Activated B cell treated with CpG ODN at 0.5 μM for 24 hours (primary cell): ENCODE data around the gene CPAMD8. TPM values are rescaled to one million over a fixed set of nuclear protein-coding genes. Genes with fewer than 3 reads are reported as not detected.

ENCODE experiments used
- ATAC-seq: fragments of 200-7000 bp; cut with Tn5 transposase; one replicate; pipeline ENCODE4 v1.10.0; 2021; ENCODE audit warnings: low read depth, mild to moderate bottlenecking, moderate library complexity
- CTCF ChIA-PET: fragments of 350-600 bp; sonication (Branson Sonifier 250); formaldehyde crosslinking; loops from one replicate; lab custom pipeline; 2021; ENCODE audit warnings: antibody characterized with exemption; lab: Charles Lee
- POLR2A ChIA-PET: fragments of 350-600 bp; sonication (Branson Sonifier 250); formaldehyde crosslinking; loops from one replicate; lab custom pipeline; 2021; ENCODE audit warnings: antibody characterized with exemption; lab: Charles Lee
- DNase-seq: peaks from one replicate; pipeline ENCODE4 v3.0.0; 2022
- H3K27ac Mint-ChIP-seq: one replicate; pipeline ENCODE4 v1.8.0; 2020; ENCODE audit warnings: mixed read lengths
- H3K27me3 Mint-ChIP-seq: one replicate; pipeline ENCODE4 v1.8.0; 2021; ENCODE audit warnings: mixed read lengths
- H3K36me3 Mint-ChIP-seq: one replicate; pipeline ENCODE4 v1.8.0; 2021; ENCODE audit warnings: low read depth, mixed read lengths
- H3K4me1 Mint-ChIP-seq: one replicate; pipeline ENCODE4 v1.8.0; 2021; ENCODE audit warnings: mixed read lengths
- H3K4me3 Mint-ChIP-seq: one replicate; pipeline ENCODE4 v1.8.0; 2020; ENCODE audit warnings: mild to moderate bottlenecking, mixed read lengths
- H3K9me3 Mint-ChIP-seq: one replicate; pipeline ENCODE4 v1.8.0; 2020; ENCODE audit warnings: mixed read lengths
- intact Hi-C: fragments of 100-400 bp; cut with micrococcal nuclease; formaldehyde crosslinking; loops from one replicate; pipeline ENCODE4 v1.15.1; 2024
- total RNA-seq: library from RNA; stranded (reverse); gene quantifications from 2 replicates; pipeline ENCODE4 v1.2.3, GENCODE V29; 2022
- TF ChIP-seq, protein P1 (sequence below): fragments of 200-600 bp; IDR thresholded peaks from one replicate; pipeline ENCODE4 v1.8.0; 2022; ENCODE audit warnings: antibody characterized with exemption, mild to moderate bottlenecking

Gene CPAMD8
- total RNA-seq, 1 donor from 2014 or later = 1.8 TPM

- no peak overlapping the region for H3K4me3 Mint-ChIP-seq
- no peaks in the 10 kb centered on the region for H3K27me3 Mint-ChIP-seq
- intact Hi-C loops = no loop called here
- ChIA-PET CTCF (no interaction called here), POLR2A (no interaction called here)
- H3K27ac Mint-ChIP-seq = no peak overlapping the region
- H3K4me1 Mint-ChIP-seq = peaks cover 12% of the 10 kb centered on the region
- peaks cover 7% of the 10 kb centered on the region for H3K9me3 Mint-ChIP-seq
- no peak for ATAC-seq
- DNase-seq = no peak
- TF ChIP-seq, protein P1, sequence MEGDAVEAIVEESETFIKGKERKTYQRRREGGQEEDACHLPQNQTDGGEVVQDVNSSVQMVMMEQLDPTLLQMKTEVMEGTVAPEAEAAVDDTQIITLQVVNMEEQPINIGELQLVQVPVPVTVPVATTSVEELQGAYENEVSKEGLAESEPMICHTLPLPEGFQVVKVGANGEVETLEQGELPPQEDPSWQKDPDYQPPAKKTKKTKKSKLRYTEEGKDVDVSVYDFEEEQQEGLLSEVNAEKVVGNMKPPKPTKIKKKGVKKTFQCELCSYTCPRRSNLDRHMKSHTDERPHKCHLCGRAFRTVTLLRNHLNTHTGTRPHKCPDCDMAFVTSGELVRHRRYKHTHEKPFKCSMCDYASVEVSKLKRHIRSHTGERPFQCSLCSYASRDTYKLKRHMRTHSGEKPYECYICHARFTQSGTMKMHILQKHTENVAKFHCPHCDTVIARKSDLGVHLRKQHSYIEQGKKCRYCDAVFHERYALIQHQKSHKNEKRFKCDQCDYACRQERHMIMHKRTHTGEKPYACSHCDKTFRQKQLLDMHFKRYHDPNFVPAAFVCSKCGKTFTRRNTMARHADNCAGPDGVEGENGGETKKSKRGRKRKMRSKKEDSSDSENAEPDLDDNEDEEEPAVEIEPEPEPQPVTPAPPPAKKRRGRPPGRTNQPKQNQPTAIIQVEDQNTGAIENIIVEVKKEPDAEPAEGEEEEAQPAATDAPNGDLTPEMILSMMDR = no peak
- H3K36me3 Mint-ChIP-seq = peaks cover 78% of the 10 kb centered on the region
Measured at GRCh38 chr19:16872728-16873127, 153.9 kb downstream of the CPAMD8 start.

GRCh38 chr19:16871871-16872270 lies 154.7 kb downstream of the CPAMD8 start:
- DNase-seq = no peak
- ATAC-seq = no peak
- ChIA-PET POLR2A (no interaction called here), CTCF (no interaction called here)
- intact Hi-C loops = no loop called here
- peaks cover 7% of the 10 kb centered on the region for H3K9me3 Mint-ChIP-seq
- peaks cover 77% of the 10 kb centered on the region for H3K36me3 Mint-ChIP-seq
- TF ChIP-seq, protein P1 = no peak
- H3K27me3 Mint-ChIP-seq = no peaks in the 10 kb centered on the region
- peaks cover 12% of the 10 kb centered on the region for H3K4me1 Mint-ChIP-seq
- H3K27ac Mint-ChIP-seq = no peak overlapping the region
- H3K4me3 Mint-ChIP-seq = no peak overlapping the region

DNA sequence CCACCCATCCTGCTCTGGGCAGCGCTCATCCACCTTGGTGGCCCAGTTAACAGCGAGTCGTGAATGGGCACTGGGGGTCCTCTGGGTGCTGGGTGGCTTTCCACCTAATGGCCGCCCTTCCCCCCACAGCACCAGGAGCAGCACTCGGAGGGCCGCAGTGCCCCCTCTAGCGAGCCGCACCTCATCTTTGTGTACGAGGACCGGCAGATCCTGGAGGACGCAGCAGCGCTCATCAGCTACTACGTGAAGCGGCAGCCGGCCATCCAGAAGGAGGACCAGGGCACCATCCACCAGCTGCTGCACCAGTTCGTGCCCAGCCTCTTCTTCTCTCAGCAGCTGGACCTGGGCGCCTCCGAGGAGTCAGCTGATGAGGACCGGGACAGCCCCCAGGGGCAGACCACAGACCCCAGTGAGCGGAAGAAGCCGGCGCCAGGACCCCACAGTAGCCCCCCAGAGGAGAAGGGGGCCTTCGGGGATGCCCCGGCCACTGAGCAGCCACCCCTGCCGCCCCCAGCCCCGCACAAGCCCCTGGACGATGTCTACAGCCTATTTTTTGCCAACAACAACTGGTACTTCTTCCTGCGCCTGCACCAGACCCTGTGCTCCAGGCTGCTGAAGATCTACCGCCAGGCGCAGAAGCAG lies 157.2 kb downstream of the CPAMD8 start:
- POLR2A ChIA-PET = no interaction called here

DNA sequence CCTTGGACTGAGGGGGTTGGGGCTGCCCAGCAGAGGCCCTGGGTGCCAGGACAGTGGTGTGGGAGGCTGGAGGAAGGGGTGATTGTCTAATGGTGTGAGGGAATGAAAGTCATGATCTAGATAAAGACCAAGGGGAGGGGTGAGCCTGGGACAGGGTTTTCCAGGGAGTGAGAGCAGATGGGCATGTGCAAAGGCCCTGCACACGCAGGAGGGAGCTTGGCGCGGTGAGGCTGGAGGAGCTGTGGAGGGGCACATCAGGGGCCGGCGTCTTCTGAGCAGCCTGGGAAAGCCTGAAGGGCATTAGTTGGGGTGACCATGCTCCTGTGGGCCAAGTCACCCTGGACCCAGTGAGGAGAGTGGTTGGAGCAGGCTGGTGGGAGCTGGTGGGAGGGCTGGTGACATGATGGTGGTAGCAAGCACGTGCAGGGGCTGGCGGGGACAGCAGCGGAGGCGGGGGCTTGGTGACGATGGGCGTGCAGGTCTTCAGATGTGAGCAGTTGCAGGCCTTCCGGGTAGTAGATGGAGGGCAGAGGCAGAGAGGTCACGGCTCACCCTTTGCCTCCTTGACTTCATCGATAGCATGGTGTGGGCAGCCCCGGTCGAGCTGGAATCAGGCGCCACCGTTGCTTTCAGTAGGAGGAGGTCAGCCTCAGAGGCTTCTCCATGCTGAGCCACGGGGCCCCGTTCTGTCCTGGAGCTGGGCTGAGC lies 158.0 kb downstream of the CPAMD8 start:
- CTCF ChIA-PET = no interaction called here
- Mint-ChIP-seq H3K36me3 (peaks cover 81% of the 10 kb centered on the region), H3K4me3 (no peak overlapping the region), H3K27ac (no peak overlapping the region), H3K4me1 (no peaks in the 10 kb centered on the region), H3K27me3 (no peaks in the 10 kb centered on the region), H3K9me3 (no peaks in the 10 kb centered on the region)
- intact Hi-C loops = no loop called here
- POLR2A ChIA-PET = no interaction called here
- TF ChIP-seq, protein P1 = no peak
- no peak for ATAC-seq
- no peak for DNase-seq

More for the DNA sequence above, 157.2 kb downstream of the CPAMD8 start:
- no peak overlapping the region for H3K4me3 Mint-ChIP-seq
- peaks cover 83% of the 10 kb centered on the region for H3K36me3 Mint-ChIP-seq
- ATAC-seq (no peak), DNase-seq (no peak)
- peaks cover 4% of the 10 kb centered on the region for H3K4me1 Mint-ChIP-seq
- intact Hi-C loops = no loop called here
- no peak overlapping the region for H3K27ac Mint-ChIP-seq
- H3K27me3 Mint-ChIP-seq = no peaks in the 10 kb centered on the region
- CTCF ChIA-PET = no interaction called here
- H3K9me3 Mint-ChIP-seq = peaks cover 3% of the 10 kb centered on the region
- TF ChIP-seq, protein P1 = no peak

GRCh38 chr19:16867211-16867610 lies 159.4 kb downstream of the CPAMD8 start:
- no peak overlapping the region for H3K27ac Mint-ChIP-seq
- ChIA-PET CTCF (no interaction called here), POLR2A (no interaction called here)
- TF ChIP-seq, protein P1 = no peak
- H3K36me3 Mint-ChIP-seq = peaks cover 84% of the 10 kb centered on the region
- no peak overlapping the region for H3K4me3 Mint-ChIP-seq
- intact Hi-C loops = no loop called here
- ATAC-seq (no peak), DNase-seq (no peak)
- no peaks in the 10 kb centered on the region for H3K27me3 Mint-ChIP-seq
- H3K9me3 Mint-ChIP-seq = no peaks in the 10 kb centered on the region
- H3K4me1 Mint-ChIP-seq = peaks cover 8% of the 10 kb centered on the region
